HepG2 (cell line): ENCODE results near the gene CRHBP. TPM values are rescaled to one million over a fixed set of nuclear protein-coding genes. Genes with fewer than 3 reads are reported as not detected.
A peak's percentile ranks its signal among the peaks of the same experiment; 100 is the strongest.
"Not testable (repeated sequence)": the region's sequence is repeated elsewhere in the genome, so short reads cannot be mapped to it uniquely, and the experiment has no call there.

ENCODE experiments used
- ATAC-seq: fragments of 200-7000 bp; cut with Tn5 transposase; 3 replicates; pipeline ENCODE4 v1.9.1; 2020; ENCODE audit warnings: mild to moderate bottlenecking, moderate library complexity
- BruUV-seq: library from RNA; stranded (reverse); fragments of 400-500 nt; replicated peaks from 2 replicates; lab custom pipeline; 2021; lab: Mats Ljungman, UMichigan
- CTCF ChIA-PET: fragments of 300-600 bp; formaldehyde crosslinking; extraction: SDS; loops from one replicate; lab custom pipeline; 2021; ENCODE audit warnings: low total read pairs, inconsistent platforms, low intra/inter-chr PET ratio; lab: Yijun Ruan, JAX
- POLR2A ChIA-PET: fragments of 350-600 bp; sonication (Branson Sonifier 250); formaldehyde crosslinking; loops from one replicate; lab custom pipeline; 2020; ENCODE audit warnings: antibody characterized with exemption, inconsistent platforms; lab: Yijun Ruan, JAX
- DNase-seq: peaks from one replicate; pipeline ENCODE4 v3.0.0-alpha.2; 2015; ENCODE audit warnings: low spot score
- FAIRE-seq: peaks from 3 replicates; lab custom pipeline; 2011; peaks lifted over from hg19 to GRCh38; lab: Jason Lieb, UNC
- H2AFZ ChIP-seq: one replicate; pipeline ENCODE4 v1.6.1; 2011; ENCODE audit warnings: low read length, inconsistent platforms
- H3K27ac ChIP-seq: fragments of 300-600 bp; 3 replicates; pipeline ENCODE4 v1.8.0; 2011; ENCODE audit warnings: mixed run types, mild to moderate bottlenecking, mixed read lengths, low read length, inconsistent platforms; ENCODE audit not compliant: insufficient read depth; ENCODE audit errors: extremely low read length
- H3K27me3 ChIP-seq, 2 experiments: fragments of 200-600 bp in 1 of 2; 2 replicates in 1 of 2; 3 replicates in 1 of 2; pipeline versions ENCODE4 v1.6.0 to v1.8.0; 2011; ENCODE audit warnings: low read length in 2 of 2, mild to moderate bottlenecking in 2 of 2, moderate library complexity in 2 of 2, inconsistent platforms in 1 of 2; ENCODE audit not compliant: insufficient read depth in 2 of 2, control insufficient read depth in 1 of 2
- H3K36me3 ChIP-seq, 2 experiments: fragments of 200-600 bp in 1 of 2; replicated peaks in 1 of 2; 2 replicates in 1 of 2; 3 replicates in 1 of 2; pipeline versions ENCODE4 v1.5.1 to v1.8.0; 2011; ENCODE audit warnings: low read length in 2 of 2, inconsistent platforms in 1 of 2; ENCODE audit not compliant: insufficient read depth in 2 of 2, control insufficient read depth in 1 of 2
- H3K4me1 ChIP-seq: 2 replicates; pipeline ENCODE4 v1.5.1; 2012; ENCODE audit warnings: low read length, inconsistent platforms; ENCODE audit not compliant: insufficient read depth
- H3K4me2 ChIP-seq: 2 replicates; pipeline ENCODE4 v1.6.0; 2011; ENCODE audit warnings: low read depth, low read length, inconsistent platforms
- H3K4me3 ChIP-seq, 3 experiments: fragments of 200-600 bp in 1 of 3; sonication (generic), shearing (Covaris generic) in 1 of 3; replicated peaks in 1 of 3; 2 replicates each; pipeline ENCODE4 v1.5.1; 2011 to 2016; ENCODE audit warnings: low read length in 3 of 3, inconsistent platforms in 2 of 3, low read depth in 2 of 3, mild to moderate bottlenecking in 2 of 3, control low read depth in 1 of 3, mixed read lengths in 1 of 3; ENCODE audit not compliant: insufficient read depth in 1 of 3
- H3K79me2 ChIP-seq: one replicate; pipeline ENCODE4 v1.6.1; 2011; ENCODE audit warnings: low read length, inconsistent platforms; ENCODE audit not compliant: insufficient read depth
- H3K9ac ChIP-seq: 2 replicates; pipeline ENCODE4 v1.6.0; 2011; ENCODE audit warnings: mild to moderate bottlenecking, low read depth, low read length, inconsistent platforms; ENCODE audit not compliant: insufficient read depth
- H3K9me3 ChIP-seq: 2 replicates; pipeline ENCODE4 v1.5.1; 2012; ENCODE audit warnings: mild to moderate bottlenecking, low read length
- H4K20me1 ChIP-seq: 2 replicates; pipeline ENCODE4 v1.6.0; 2011; ENCODE audit warnings: inconsistent platforms, mild to moderate bottlenecking, low read length, moderate library complexity; ENCODE audit not compliant: insufficient read depth
- GABPB1 ChIP-seq: IDR thresholded peaks from 2 replicates; pipeline ENCODE4 v1.6.1; 2016; ENCODE audit warnings: mild to moderate bottlenecking, missing genetic modification reagents, moderate library complexity, missing compliant biosample characterization
- NBN ChIP-seq: fragments of 450-650 bp; conservative IDR thresholded peaks from 2 replicates; pipeline ENCODE4 v1.6.1; 2017
- XRCC5 ChIP-seq: fragments of 200-400 bp; formaldehyde crosslinking; optimal IDR thresholded peaks from 2 replicates; pipeline ENCODE3; 2017; ENCODE audit warnings: mild to moderate bottlenecking, low read length
- ZNF260 ChIP-seq: sonication (generic); formaldehyde crosslinking; IDR thresholded peaks from 2 replicates; pipeline ENCODE4 v1.4.0; 2020; ENCODE audit warnings: missing genetic modification reagents, low read depth, mild to moderate bottlenecking, borderline replicate concordance
- ZNF574 ChIP-seq: sonication (generic); formaldehyde crosslinking; IDR thresholded peaks from 2 replicates; pipeline ENCODE4 v1.4.0; 2020; ENCODE audit warnings: missing genetic modification reagents
- WGBS: methylation state at CpG from one replicate; pipeline ENCODE4 v1.1.6; 2017; ENCODE audit warnings: low lambda C conversion rate; 5-methylcytosine and 5-hydroxymethylcytosine counted together
- in situ Hi-C: cut with HindIII; loops from 2 replicates; pipeline ENCODE4 v1.10.0; 2017; ENCODE audit warnings: low pct_unique_long_range_greater_than_20kb; ENCODE audit not compliant: extremely low pct_ligation_motif_present
- intact Hi-C: fragments of 100-400 bp; cut with micrococcal nuclease; formaldehyde crosslinking; loops from one replicate; pipeline ENCODE4 v1.10.0; 2022; ENCODE audit not compliant: unreplicated experiment
- polyA plus RNA-seq, 8 experiments: library from polyadenylated mRNA; depleted of rRNA in 3 of 8; stranded (reverse) in 7 of 8; unstranded in 1 of 8; fragments of >200 nt; fragmentation: Illumina TruSeq in 4 of 8; extraction: Trizol in 4 of 8; gene quantifications; 2 replicates each; pipeline versions ENCODE4 v1.2.1 to v1.2.3, GENCODE V29; 2011 to 2016; ENCODE audit warnings: low read depth in 4 of 8, missing spikeins in 1 of 8, mixed read lengths in 1 of 8; ENCODE audit not compliant: insufficient read depth in 1 of 8
- total RNA-seq, 5 experiments: library from RNA; depleted of rRNA; stranded (reverse); fragments of >200 nt; fragmentation: Illumina TruSeq; extraction: Trizol; gene quantifications; 2 replicates each; pipeline ENCODE4 v1.2.3, GENCODE V29; 2016; ENCODE audit warnings: low read depth in 1 of 5

CRHBP gene
- total and polyA plus RNA-seq, 2 of the 13 experiments (the other 11 are each of a cell fraction or from before 2014, with no cell fraction given), result not detected

GRCh38 chr5:76944638-76945037 lies 8.2 kb upstream of the CRHBP start (continued):
- TF ChIP-seq ZNF574 (CRISPR knock-in tag) (no peak), ZNF260 (CRISPR knock-in tag) (no peak), NBN (no peak), GABPB1 (CRISPR knock-in tag) (no peak), XRCC5 (no peak)

- H3K4me3 ChIP-seq, H2AFZ ChIP-seq, H3K9me3 ChIP-seq, H3K27me3 ChIP-seq, BruUV-seq, intact Hi-C loops, in situ Hi-C loops, FAIRE-seq, H3K36me3 ChIP-seq, H3K9ac ChIP-seq, ATAC-seq, H3K27ac ChIP-seq, POLR2A ChIA-PET, H4K20me1 ChIP-seq, DNase-seq, CTCF ChIA-PET, H3K79me2 ChIP-seq: not testable (repeated sequence)
- Histone ChIP-seq H3K4me1 (peaks cover 18% of the 10 kb centered on the region), H3K4me2 (peak overlapping the region; percentile 9; the same call in 1 of the 2 replicates)
- WGBS, result 13% methylated on average over 6 of the region's 9 CpGs
These were observed 7.6 kb upstream of the CRHBP start for GRCh38 chr5:76945238-76945637.
